ENCODE results near the gene RMDN2.

- TF ChIP-seq, protein P1, sequence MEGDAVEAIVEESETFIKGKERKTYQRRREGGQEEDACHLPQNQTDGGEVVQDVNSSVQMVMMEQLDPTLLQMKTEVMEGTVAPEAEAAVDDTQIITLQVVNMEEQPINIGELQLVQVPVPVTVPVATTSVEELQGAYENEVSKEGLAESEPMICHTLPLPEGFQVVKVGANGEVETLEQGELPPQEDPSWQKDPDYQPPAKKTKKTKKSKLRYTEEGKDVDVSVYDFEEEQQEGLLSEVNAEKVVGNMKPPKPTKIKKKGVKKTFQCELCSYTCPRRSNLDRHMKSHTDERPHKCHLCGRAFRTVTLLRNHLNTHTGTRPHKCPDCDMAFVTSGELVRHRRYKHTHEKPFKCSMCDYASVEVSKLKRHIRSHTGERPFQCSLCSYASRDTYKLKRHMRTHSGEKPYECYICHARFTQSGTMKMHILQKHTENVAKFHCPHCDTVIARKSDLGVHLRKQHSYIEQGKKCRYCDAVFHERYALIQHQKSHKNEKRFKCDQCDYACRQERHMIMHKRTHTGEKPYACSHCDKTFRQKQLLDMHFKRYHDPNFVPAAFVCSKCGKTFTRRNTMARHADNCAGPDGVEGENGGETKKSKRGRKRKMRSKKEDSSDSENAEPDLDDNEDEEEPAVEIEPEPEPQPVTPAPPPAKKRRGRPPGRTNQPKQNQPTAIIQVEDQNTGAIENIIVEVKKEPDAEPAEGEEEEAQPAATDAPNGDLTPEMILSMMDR (IDR thresholded peaks at IDR 0.05) = no peak
- TF ChIP-seq REST (IDR thresholded peaks at IDR 0.05) (no peak), POLR2A (IDR thresholded peaks at IDR 0.05; ENCODE audit: low read length) (no peak), SMC3 (IDR thresholded peaks at IDR 0.05) (no peak), JUNB (IDR thresholded peaks at IDR 0.05) (no peak), GATA3 (IDR thresholded peaks at IDR 0.05; ENCODE audit: borderline replicate concordance) (no peak), EP300 (IDR thresholded peaks at IDR 0.05) (no peak), MYC (IDR thresholded peaks at IDR 0.05; ENCODE audit: borderline replicate concordance, low read length) (no peak), EHMT2 (IDR thresholded peaks at IDR 0.05; ENCODE audit: low read depth) (no peak), RCOR1 (IDR thresholded peaks at IDR 0.05; ENCODE audit: low read depth, low read length) (no peak), RAD21 (conservative IDR thresholded peaks at IDR 0.05 in 1 of 2, IDR thresholded peaks at IDR 0.05 in 1 of 2) (no peak)
Measured at GRCh38 chr2:37902991-37903390, 22.1 kb upstream of the RMDN2 start.
